B cell (primary cell): Measurements from ENCODE around the gene LRRC26. TPM values are rescaled to one million over a fixed set of nuclear protein-coding genes. Genes with fewer than 3 reads are reported as not detected.

Experiments used
- ATAC-seq: fragments of 200-7000 bp; cut with Tn5 transposase; one replicate; pipeline ENCODE4 v1.10.0; 2021; ENCODE audit warnings: low read depth, mild to moderate bottlenecking, moderate number of reproducible peaks, moderate library complexity
- CTCF ChIA-PET: fragments of 350-600 bp; sonication (Branson Sonifier 250); formaldehyde crosslinking; loops from one replicate; lab custom pipeline; 2021; ENCODE audit warnings: antibody characterized with exemption, inconsistent platforms; lab: Charles Lee
- POLR2A ChIA-PET: fragments of 350-600 bp; sonication (Branson Sonifier 250); formaldehyde crosslinking; loops from one replicate; lab custom pipeline; 2021; ENCODE audit warnings: antibody characterized with exemption; lab: Charles Lee
- DNase-seq: peaks from one replicate; pipeline ENCODE4 v3.0.0; 2013
- H2AFZ ChIP-seq: 2 replicates; pipeline ENCODE4 v1.6.1; 2012; ENCODE audit warnings: mild to moderate bottlenecking, low read depth, low read length; ENCODE audit not compliant: insufficient read depth, poor library complexity, severe bottlenecking
- H3K27ac ChIP-seq, 2 donors: 1 replicate in 1 of 2; 2 replicates in 1 of 2; pipeline ENCODE4 v1.5.1; 2012 to 2013; ENCODE audit warnings: low read length in 2 of 2, mild to moderate bottlenecking in 2 of 2, moderate library complexity in 1 of 2
- H3K27me3 ChIP-seq, 4 experiments: fragments of 200-600 bp in 1 of 4; sonication (generic) in 1 of 4; replicated peaks in 1 of 4; 1 replicate in 2 of 4; 2 replicates in 2 of 4; pipeline versions ENCODE4 v1.6.1 to v1.7.0; 2013 to 2016; ENCODE audit warnings: low read length in 3 of 4, mild to moderate bottlenecking in 2 of 4, mixed read lengths in 1 of 4, moderate library complexity in 1 of 4; ENCODE audit not compliant: insufficient read depth in 4 of 4, control insufficient read depth in 3 of 4; ENCODE audit errors: control extremely low read depth in 1 of 4
- H3K36me3 ChIP-seq, 2 experiments: replicated peaks in 1 of 2; 1 replicate in 1 of 2; 2 replicates in 1 of 2; pipeline versions ENCODE4 v1.6.1 to v1.7.1; 2013; ENCODE audit warnings: low read length in 1 of 2; ENCODE audit not compliant: insufficient read depth in 2 of 2, control insufficient read depth in 1 of 2; ENCODE audit errors: control extremely low read depth in 1 of 2, extremely low read depth in 1 of 2
- H3K4me1 ChIP-seq, 2 donors: fragments of 200-600 bp in 1 of 2; sonication (generic) in 1 of 2; 1 replicate in 1 of 2; 2 replicates in 1 of 2; pipeline versions ENCODE4 v1.5.1 to v1.6.1; 2013 to 2017; ENCODE audit warnings: low read length in 2 of 2; ENCODE audit not compliant: control insufficient read depth in 2 of 2, insufficient read depth in 2 of 2
- H3K4me2 ChIP-seq: replicated peaks from 2 replicates; pipeline ENCODE3; 2012; ENCODE audit warnings: mild to moderate bottlenecking, low read depth, low read length; ENCODE audit not compliant: poor library complexity, severe bottlenecking
- H3K4me3 ChIP-seq, 5 experiments: fragments of 200-600 bp in 1 of 5; sonication (generic) in 1 of 5; 1 replicate in 3 of 5; 2 replicates in 2 of 5; pipeline versions ENCODE4 v1.5.1 to v1.7.0; 2011 to 2016; ENCODE audit warnings: low read length in 4 of 5, mild to moderate bottlenecking in 4 of 5, low read depth in 2 of 5, control low read depth in 1 of 5, moderate library complexity in 1 of 5; ENCODE audit not compliant: insufficient read depth in 1 of 5; ENCODE audit errors: control extremely low read depth in 1 of 5, extremely low read depth in 1 of 5
- H3K79me2 ChIP-seq: fragments of 200-600 bp; sonication (generic); one replicate; pipeline ENCODE4 v1.6.0; 2016; ENCODE audit warnings: low read length; ENCODE audit not compliant: control insufficient read depth, insufficient read depth
- H3K9ac ChIP-seq: fragments of 200-600 bp; sonication (generic); 2 replicates; pipeline ENCODE4 v1.6.1; 2017; ENCODE audit warnings: mild to moderate bottlenecking, low read length, moderate library complexity
- H3K9me3 ChIP-seq, 3 donors: one replicate each; pipeline versions ENCODE4 v1.6.1 to v1.7.1; 2013; ENCODE audit warnings: low read length in 2 of 3; ENCODE audit not compliant: control insufficient read depth in 2 of 3, insufficient read depth in 1 of 3; ENCODE audit errors: control extremely low read depth in 1 of 3
- H4K20me1 ChIP-seq: 2 replicates; pipeline ENCODE4 v1.6.0; 2012; ENCODE audit warnings: mild to moderate bottlenecking, low read length; ENCODE audit not compliant: insufficient read depth, control insufficient read depth, poor library complexity, severe bottlenecking
- H3K27ac Mint-ChIP-seq: one replicate; pipeline ENCODE4 v1.8.0; 2021; ENCODE audit warnings: mixed read lengths
- H3K27me3 Mint-ChIP-seq: one replicate; pipeline ENCODE4 v1.8.0; 2021; ENCODE audit warnings: mixed read lengths
- H3K4me1 Mint-ChIP-seq: one replicate; pipeline ENCODE4 v1.8.0; 2021; ENCODE audit warnings: mixed read lengths
- H3K4me3 Mint-ChIP-seq: one replicate; pipeline ENCODE4 v1.8.0; 2021; ENCODE audit warnings: mixed read lengths
- H3K9me3 Mint-ChIP-seq: one replicate; pipeline ENCODE4 v1.8.0; 2022; ENCODE audit warnings: mixed read lengths; ENCODE audit not compliant: insufficient read depth
- EZH2 ChIP-seq: IDR thresholded peaks from 2 replicates; pipeline ENCODE4 v1.6.1; 2012; ENCODE audit warnings: borderline replicate concordance, low read depth, mild to moderate bottlenecking, moderate library complexity, low read length; ENCODE audit not compliant: insufficient read depth, poor library complexity, severe bottlenecking
- WGBS: methylation state at CpG from one replicate; pipeline ENCODE4 v1.1.5; 2013; ENCODE audit warnings: missing lambda C conversion rate; ENCODE audit not compliant: insufficient coverage; 5-methylcytosine and 5-hydroxymethylcytosine counted together
- intact Hi-C: fragments of 100-400 bp; cut with micrococcal nuclease; formaldehyde crosslinking; loops from one replicate; pipeline ENCODE4 v1.10.0; 2022
- polyA plus RNA-seq: library from polyadenylated mRNA; depleted of rRNA; stranded (reverse); fragments of >200 nt; gene quantifications from 2 replicates; pipeline ENCODE4 v1.2.3, GENCODE V29; 2012
- total RNA-seq, 2 donors: library from RNA; stranded (reverse); fragments of 120-200 nt in 1 of 2; gene quantifications; 1 replicate in 1 of 2; 2 replicates in 1 of 2; pipeline versions ENCODE4 v1.2.3 to v1.2.4, GENCODE V29; 2013 to 2022
- TF ChIP-seq, protein P1 (sequence below): fragments of 200-600 bp; IDR thresholded peaks from one replicate; pipeline ENCODE4 v1.8.0; 2022; ENCODE audit warnings: antibody characterized with exemption, mild to moderate bottlenecking

The LRRC26 gene
- total and polyA plus RNA-seq, 2 donors (not counting 1 experiment from before 2014, with no cell fraction given), result not detected

DNA sequence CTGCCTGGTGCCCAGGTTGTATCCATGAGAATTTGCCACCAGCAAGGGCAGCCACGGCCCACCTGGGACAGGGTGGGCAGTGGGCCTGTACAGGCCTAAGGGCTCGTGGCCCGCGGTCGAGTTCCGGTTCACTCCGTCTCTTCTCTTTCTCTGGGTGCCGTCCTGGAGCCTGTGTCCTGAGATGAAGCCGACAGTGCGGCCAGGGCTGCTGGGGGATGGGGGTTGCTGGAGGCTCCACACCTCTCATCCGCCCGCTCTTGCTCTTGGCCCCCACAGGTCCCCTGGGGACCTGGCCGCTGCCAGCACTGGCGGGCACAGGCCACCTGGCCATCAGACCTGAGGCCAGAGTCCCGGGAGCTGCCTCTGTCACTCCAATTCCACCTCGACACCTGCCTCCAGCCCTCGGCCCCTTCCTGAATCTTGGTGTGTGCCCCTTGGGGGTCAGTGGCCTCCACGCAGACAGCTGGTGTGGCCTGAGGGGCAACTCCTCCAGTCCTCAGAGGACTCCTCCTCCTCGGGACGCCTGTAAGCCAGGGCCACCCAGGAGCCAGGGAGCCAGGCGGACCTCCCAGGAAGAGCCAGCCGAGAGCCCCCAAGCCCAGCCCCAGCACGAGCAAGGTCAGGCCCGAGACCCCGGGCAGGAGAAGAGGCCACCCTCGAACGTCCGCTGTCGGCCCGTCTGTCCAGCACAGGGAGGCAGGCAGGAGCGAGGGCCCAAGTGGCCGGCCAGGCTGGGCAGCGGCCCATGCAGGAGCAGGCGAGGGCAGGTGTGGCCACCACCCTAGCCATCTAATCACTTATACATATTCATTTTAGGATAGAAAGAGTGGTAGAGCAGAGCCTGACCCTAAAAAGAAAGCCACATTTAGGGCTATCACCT lies 5.2 kb downstream of the LRRC26 start:
- ChIA-PET CTCF (no interaction called here), POLR2A (no interaction called here)
- Histone ChIP-seq H3K9me3 (peaks cover 0 to 22% (median 0%) of the 10 kb centered on the region in 3 donors), H3K79me2 (no peaks in the 10 kb centered on the region), H4K20me1 (no peaks in the 10 kb centered on the region), H3K4me3 (no peak overlapping the region), H2AFZ (no peak overlapping the region), H3K4me2 (no peak overlapping the region), H3K27me3 (peaks cover 0 to 75% (median 28%) of the 10 kb centered on the region in 4 experiments), H3K27ac (no peak overlapping the region), H3K9ac (no peak overlapping the region), H3K36me3 (no peaks in the 10 kb centered on the region), H3K4me1 (peaks cover 12 to 39% of the 10 kb centered on the region in 2 donors)
- Mint-ChIP-seq H3K9me3 (no peaks in the 10 kb centered on the region), H3K4me3 (no peak overlapping the region), H3K27me3 (peaks cover 34% of the 10 kb centered on the region), H3K27ac (no peak overlapping the region), H3K4me1 (peaks cover 12% of the 10 kb centered on the region)
- ATAC-seq (no peak), DNase-seq (no peak)
- TF ChIP-seq, protein P1, sequence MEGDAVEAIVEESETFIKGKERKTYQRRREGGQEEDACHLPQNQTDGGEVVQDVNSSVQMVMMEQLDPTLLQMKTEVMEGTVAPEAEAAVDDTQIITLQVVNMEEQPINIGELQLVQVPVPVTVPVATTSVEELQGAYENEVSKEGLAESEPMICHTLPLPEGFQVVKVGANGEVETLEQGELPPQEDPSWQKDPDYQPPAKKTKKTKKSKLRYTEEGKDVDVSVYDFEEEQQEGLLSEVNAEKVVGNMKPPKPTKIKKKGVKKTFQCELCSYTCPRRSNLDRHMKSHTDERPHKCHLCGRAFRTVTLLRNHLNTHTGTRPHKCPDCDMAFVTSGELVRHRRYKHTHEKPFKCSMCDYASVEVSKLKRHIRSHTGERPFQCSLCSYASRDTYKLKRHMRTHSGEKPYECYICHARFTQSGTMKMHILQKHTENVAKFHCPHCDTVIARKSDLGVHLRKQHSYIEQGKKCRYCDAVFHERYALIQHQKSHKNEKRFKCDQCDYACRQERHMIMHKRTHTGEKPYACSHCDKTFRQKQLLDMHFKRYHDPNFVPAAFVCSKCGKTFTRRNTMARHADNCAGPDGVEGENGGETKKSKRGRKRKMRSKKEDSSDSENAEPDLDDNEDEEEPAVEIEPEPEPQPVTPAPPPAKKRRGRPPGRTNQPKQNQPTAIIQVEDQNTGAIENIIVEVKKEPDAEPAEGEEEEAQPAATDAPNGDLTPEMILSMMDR, result no peak
- no peak for TF ChIP-seq EZH2
- intact Hi-C loops, result no loop called here
- 92% methylated on average over 26 of the region's 34 CpGs for WGBS

DNA sequence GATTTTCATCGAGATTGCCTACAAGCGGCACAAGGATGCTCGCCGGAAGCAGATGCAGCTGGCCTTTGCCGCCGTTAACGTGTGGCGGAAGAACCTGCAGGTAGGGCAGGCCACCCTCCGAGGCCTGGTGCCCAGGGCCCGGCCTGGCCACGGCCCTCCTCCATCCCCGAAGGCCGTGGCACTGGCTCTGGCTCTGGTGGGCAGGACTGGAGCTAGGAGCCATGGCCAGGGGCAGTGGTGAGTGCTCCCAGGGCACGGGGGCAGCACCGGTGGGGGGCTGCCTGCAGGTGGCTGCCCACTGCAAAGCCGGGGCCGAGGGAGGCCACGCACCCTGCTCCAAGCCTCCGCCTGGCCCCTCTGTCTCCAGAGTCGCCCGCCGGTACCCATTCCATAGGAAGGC lies 6.0 kb downstream of the LRRC26 start:
- H3K27ac Mint-ChIP-seq, result peak overlapping the region; percentile 20
- peaks cover 17% of the 10 kb centered on the region for H3K4me1 Mint-ChIP-seq
- ATAC-seq (no peak), DNase-seq (no peak)
- H3K4me2 ChIP-seq, result no peak overlapping the region
- H3K36me3 ChIP-seq, result no peaks in the 10 kb centered on the region
- peaks cover 0 to 23% (median 0%) of the 10 kb centered on the region in 3 donors for H3K9me3 ChIP-seq
- no peaks in the 10 kb centered on the region for H3K79me2 ChIP-seq
- H3K4me3 Mint-ChIP-seq, result no peak overlapping the region
- CTCF ChIA-PET, result no interaction called here
- WGBS, result 94% methylated on average over 22 of the region's 22 CpGs
- no peak overlapping the region for H3K27ac ChIP-seq
- H4K20me1 ChIP-seq, result no peaks in the 10 kb centered on the region
- peaks cover 0 to 80% (median 30%) of the 10 kb centered on the region in 4 experiments for H3K27me3 ChIP-seq
- intact Hi-C loops, result no loop called here
- no peaks in the 10 kb centered on the region for H3K9me3 Mint-ChIP-seq
- TF ChIP-seq, protein P1, result no peak
- no peak for TF ChIP-seq EZH2
- peaks cover 12 to 34% of the 10 kb centered on the region in 2 donors for H3K4me1 ChIP-seq
- no peak overlapping the region for H3K4me3 ChIP-seq
- no peak overlapping the region for H3K9ac ChIP-seq
- POLR2A ChIA-PET, result no interaction called here
- peaks cover 38% of the 10 kb centered on the region for H3K27me3 Mint-ChIP-seq
- H2AFZ ChIP-seq, result no peak overlapping the region
